Measurements from ENCODE around the gene NUP155.
"Not testable (repeated sequence)": the region's sequence is repeated elsewhere in the genome, so short reads cannot be mapped to it uniquely, and the experiment has no call there.

NUP155 gene

DNA sequence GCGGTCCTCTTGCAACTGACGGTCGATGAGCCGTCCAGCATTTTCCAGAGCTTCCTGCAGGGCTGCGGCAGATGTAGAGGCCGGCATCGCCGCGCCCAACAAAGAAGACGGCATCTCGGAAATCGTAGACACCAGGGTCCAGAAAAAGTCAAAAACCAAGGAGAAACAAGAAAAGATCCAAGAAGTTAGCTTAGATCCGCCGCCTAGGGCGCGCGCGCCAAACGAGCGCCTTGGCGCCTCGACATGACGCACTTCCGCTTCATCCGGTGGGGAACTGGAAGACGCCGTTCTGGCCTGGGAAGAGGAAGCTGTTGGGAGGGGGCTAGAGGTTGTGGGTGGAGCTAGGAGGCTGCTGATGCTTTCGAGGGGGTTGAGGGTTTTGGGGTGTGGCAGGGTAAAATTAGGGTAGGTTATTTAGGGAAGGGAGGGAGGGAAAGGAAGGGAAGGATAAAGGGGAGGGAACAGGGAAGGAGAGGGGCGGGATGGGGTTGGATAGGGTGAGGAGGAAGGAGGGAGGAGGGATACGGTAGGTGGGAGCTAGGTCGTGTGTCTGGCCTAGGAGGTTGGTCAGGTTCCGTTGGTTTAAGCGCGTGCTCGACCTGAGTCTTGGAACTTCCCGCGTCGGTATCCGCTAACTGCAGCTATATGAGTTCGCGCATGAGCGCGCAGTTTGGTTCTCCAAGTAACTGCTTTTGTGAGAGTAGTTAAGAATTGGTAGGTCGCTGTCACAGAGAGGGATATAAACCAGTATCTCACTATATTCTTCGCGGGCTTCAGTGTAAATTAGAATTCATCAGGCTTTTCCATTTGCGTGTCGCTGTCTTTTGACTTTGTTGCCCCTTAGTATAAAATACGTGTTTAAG lies at the start of gene NUP155:
Gene NUP155, minus strand, starts transcription at position 243 of the 863 bp plus-strand sequence. Its CDS starts 129 bp downstream, at position 114.
- DNase-seq (ENCODE audit: low spot score) = peak; percentile 88

DNA sequence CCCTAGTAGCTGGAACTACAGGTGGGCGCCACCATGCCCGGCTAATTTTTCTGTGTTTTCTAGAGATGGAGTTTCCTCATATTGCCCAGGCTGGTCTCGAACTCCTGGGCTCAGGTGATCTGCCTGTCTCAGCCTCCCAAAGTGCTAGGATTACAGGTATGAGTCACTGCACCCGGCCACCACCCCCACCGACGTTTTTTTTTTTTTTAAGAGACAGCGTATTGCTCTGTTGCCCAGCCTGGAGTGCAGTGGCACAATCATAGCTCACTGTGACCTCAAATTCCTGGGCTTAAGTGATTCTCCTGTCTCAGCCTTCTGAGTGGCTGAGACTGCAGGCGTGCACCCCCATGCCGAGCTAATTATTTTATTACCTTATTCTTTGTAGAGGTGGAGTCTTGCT lies 46.4 kb upstream of the NUP155 start:
- DNase-seq (ENCODE audit: low spot score) = no peak

DNA sequence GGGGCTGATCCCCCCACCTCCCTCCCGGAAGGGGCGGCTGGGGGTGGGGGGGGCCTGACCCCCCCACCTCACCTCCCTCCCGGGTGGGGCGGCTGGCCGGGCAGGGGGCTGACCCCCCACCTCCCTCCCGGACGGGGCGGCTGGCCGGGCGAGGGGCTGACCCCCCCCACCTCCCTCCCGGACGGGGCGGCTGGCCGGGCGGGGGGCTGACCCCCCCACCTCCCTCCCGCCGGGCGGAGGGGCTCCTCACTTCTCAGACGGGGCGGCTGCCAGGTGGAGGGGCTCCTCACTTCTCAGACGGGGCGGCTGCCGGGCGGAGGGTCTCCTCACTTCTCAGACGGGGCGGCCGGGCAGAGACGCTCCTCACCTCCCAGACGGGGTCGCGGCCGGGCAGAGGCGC lies 44.5 kb upstream of the NUP155 start:
- not testable (repeated sequence) for DNase-seq (ENCODE audit: low spot score)

DNA sequence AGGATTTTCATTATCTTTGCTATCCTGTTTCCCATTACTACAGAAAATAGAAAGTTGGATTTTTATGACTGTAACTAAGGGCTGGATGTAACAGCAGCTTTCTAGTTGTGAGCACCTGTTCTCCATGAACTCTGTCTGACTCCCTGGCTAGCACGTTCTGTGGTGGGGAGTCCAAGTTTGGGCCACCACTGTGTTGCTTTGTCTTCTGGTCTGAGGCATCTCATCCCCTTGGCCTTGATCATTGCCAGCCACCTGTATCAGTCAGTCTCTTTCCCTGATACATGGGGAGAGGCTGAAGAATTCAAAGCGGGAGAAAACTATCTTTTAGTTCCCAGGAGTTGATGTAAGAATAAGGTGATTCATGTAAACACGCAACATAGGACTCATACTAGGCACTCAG lies 41.6 kb upstream of the NUP155 start:
- DNase-seq (ENCODE audit: low spot score) = no peak

DNA sequence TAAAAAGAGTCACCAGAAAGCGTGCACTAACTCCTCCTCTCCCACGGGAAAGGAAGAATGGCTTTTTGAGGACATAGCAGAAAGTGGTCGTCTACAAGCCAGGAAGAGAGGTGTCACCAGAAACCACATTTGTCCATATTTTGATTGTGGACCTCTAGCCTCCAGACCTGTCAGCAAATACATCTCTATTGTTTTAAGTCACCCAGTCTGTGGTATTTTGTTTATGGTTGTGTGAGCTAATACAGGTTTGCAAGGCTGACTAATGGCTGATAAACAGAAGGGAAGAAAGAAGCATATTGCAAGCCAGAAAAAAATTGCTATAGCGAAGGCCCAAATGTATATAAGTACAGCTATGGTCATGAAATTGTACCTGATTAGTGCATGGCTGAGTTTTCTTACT lies 29.6 kb upstream of the NUP155 start:
- DNase-seq (ENCODE audit: low spot score) = no peak

DNA sequence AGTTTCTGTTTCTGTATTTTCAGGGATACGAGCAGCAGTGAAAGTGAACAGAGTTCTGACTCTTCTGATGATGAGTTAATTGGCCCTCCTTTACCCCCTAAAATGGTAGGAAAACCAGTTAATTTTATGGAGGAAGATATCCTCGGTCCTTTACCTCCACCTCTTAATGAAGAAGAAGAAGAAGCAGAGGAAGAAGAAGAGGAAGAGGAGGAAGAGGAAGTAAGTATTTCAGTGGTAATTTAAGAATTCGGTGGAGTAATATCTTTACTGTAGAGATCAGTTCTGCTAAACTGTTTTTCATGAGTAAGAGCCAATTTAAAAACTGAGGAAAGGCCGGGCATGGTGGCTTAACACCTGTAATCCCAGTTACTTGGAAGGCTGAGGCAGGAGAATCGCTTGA lies 25.4 kb upstream of the NUP155 start:
- DNase-seq (ENCODE audit: low spot score) = no peak

DNA sequence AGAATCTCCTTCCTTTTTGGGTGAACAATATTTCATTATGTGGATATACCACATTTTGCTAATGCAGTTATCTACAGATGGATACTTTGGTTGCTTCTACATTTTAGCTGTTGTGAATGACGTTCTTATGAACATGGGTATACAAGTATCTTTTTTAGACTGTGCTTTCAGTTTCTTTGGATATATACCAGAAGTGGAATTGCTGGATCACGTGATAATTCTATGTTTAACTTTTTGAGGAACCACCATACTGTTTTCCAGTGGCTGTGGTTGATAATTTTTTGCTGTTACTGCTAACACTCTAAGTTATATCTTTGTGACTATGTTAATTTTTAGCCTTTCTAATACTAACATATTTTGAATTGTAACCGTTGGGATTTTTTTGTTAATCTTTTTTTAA lies 20.7 kb upstream of the NUP155 start:
- no peak for DNase-seq (ENCODE audit: low spot score)

DNA sequence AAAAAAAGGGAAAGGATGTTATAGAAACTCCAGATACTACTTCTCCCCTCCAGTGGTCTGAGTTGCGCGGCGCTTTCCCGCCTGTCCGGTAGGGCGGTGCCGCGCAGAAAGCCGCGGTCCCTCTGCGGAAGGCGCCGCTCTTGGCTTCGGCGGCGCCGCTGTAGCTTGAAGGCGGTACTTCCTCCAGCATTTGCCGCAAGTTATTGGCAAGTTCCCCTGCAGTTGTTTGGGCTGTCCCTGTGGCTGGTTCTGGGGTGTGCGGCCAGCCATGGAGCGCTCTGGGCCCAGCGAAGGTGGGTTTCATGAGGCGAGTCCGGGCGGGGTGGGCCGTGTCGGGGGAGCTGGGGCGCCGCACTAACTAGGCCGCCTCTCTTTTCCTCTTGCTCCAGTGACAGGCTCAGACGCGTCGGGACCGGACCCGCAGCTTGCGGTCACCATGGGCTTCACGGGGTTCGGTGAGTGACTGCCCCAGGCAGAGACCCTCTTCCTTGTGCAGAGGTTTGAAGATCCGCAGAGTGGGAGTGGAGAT lies 8.3 kb upstream of the NUP155 start, which contains the start of gene WDR70:
Gene WDR70, plus strand, starts transcription at position 219 of the 529 bp plus-strand sequence. Its CDS starts 50 bp downstream, at position 269.
- DNase-seq (ENCODE audit: low spot score) = peak; percentile 83

DNA sequence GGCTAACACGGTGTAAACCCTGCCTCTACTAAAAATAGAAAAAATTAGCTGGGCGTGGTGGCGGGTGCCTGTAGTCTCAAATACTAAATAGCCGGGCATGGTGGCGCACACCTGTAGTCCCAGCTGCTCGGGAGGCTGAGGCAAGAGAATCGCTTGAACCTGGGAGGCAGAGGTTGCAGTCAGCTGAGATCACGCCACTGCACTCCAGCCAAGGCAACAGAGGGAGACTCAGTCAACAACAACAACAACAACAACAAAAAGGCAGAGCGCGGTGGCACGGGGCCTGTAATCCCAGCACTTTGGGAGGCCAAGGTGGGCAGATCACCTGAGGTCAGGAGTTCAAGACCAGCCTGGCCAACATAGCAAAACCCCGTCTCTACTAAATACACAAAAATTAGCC lies 7.2 kb upstream of the NUP155 start:
- DNase-seq (ENCODE audit: low spot score) = not testable (repeated sequence)

- DNase-seq (ENCODE audit: low spot score) = no peak
Measured at GRCh38 chr5:37375091-37375490, 4.2 kb upstream of the NUP155 start.

DNA sequence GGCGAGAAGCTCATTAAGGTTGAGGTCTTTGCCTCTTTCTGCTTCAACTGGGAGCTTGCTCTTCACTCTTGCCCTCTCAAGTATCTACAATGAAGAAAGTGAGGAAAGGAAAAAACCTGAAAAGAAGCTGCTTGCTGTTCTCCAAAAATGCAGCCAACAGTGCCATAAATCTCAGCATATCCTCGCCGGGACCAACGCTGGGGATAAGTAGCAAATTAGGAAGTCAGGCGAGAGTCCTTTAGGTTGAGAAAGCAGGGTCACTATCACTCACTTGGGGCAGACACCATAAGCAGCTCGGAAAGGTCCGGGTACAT lies 399 bp downstream of the NUP155 start:
- no peak for DNase-seq (ENCODE audit: low spot score)

- DNase-seq (ENCODE audit: low spot score) = no peak
Measured at GRCh38 chr5:37355161-37355560, 15.7 kb downstream of the NUP155 start.

GRCh38 chr5:37342741-37343140 lies 28.2 kb downstream of the NUP155 start:
- DNase-seq (ENCODE audit: low spot score) = not testable (repeated sequence)

DNA sequence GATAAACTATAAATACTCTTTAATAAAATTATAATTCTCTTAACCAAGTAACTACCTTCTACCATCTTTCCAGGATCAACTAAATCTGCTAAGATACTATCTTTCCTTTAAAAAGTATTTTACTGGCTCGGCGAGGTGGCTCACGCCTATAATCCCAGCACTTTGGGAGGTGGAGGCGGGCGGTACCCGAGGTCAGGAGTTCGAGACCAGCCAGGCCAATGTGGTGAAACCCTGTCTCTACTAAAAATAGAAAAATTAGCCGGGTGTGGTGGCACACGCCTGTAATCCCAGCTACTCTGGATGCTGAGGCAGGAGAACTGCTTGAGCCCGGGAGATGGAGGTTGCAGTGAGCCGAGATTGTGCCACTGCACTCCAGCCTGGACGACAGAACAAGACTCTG lies 36.2 kb downstream of the NUP155 start:
- not testable (repeated sequence) for DNase-seq (ENCODE audit: low spot score)

DNA sequence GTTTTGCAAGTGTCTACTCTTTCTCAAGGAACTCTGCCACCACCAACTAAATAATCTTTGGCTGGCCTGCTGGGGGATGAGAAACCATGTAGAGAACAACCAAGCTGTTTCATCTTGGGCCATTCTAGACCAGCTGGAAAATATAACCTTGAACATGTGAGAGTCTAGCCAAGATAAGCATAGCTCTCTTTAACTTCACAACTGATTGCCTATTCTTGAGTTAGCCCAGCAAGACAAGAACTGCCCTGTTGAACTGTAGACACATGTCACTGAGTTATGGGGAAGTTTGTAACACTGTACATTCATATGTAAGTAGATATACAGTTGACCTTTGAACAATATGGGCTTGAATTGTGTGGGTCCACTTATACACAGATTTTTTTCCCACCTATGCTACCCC lies 44.4 kb downstream of the NUP155 start:
- DNase-seq (ENCODE audit: low spot score) = no peak

GRCh38 chr5:37323607-37324006 lies 47.3 kb downstream of the NUP155 start:
- DNase-seq (ENCODE audit: low spot score) = no peak

GRCh38 chr5:37319037-37319782 lies 51.7 kb downstream of the NUP155 start:
- DNase-seq (ENCODE audit: low spot score) = no peak

GRCh38 chr5:37316027-37316426 lies 54.9 kb downstream of the NUP155 start:
- DNase-seq (ENCODE audit: low spot score) = no peak

- DNase-seq (ENCODE audit: low spot score) = no peak
Measured at GRCh38 chr5:37310360-37310759, 60.5 kb downstream of the NUP155 start.

DNA sequence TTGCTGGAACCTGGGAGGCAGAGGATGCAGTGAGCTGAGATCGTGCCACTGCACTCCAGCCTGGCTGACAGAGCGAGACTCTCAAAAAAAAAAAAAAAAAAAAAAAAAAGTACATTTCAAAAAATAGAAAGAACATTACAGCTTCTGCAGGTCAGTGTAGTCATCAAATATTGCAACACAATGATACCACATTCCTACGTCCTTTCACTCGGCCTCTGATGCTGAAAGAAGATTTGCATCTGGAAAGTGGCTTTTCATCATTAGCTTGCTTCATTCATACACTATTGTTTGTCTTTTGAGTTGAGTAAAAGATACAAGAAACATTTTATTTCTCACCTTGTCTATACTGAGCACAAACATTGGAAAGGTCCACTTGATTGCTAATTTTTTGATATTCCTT lies 62.1 kb downstream of the NUP155 start:
- no peak for DNase-seq (ENCODE audit: low spot score)

GRCh38 chr5:37304888-37305287 lies 66.0 kb downstream of the NUP155 start:
- no peak for DNase-seq (ENCODE audit: low spot score)

DNA sequence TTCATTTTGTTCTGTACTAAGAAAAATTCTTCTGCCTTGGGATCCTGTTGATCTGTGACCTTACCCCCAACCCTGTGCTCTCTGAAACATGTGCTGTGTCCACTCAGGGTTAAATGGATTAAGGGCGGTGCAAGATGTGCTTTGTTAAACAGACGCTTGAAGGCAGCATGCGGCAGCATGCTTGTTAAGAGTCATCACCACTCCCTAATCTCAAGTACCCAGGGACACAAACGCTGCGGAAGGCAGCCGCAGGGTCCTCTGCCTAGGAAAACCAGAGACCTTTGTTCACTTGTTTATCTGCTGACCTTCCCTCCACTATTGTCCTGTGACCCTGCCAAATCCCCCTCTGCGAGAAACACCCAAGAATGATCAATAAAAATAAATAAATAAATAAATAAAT lies 74.6 kb downstream of the NUP155 start:
- not testable (repeated sequence) for DNase-seq (ENCODE audit: low spot score)

GRCh38 chr5:37283214-37283820 lies 87.6 kb downstream of the NUP155 start:
- DNase-seq (ENCODE audit: low spot score) = no peak
